HG03575 (cell line): Measurements from ENCODE around the gene DNAJA4.

Source experiments
- ATAC-seq: cut with Tn5 transposase; IDR thresholded peaks from one replicate; pipeline ENCODE4 v1.9.1; 2021; ENCODE audit not compliant: unreplicated experiment, insufficient number of reproducible peaks, low FRiP score; ENCODE audit errors: extremely low read depth

The DNAJA4 gene

DNA sequence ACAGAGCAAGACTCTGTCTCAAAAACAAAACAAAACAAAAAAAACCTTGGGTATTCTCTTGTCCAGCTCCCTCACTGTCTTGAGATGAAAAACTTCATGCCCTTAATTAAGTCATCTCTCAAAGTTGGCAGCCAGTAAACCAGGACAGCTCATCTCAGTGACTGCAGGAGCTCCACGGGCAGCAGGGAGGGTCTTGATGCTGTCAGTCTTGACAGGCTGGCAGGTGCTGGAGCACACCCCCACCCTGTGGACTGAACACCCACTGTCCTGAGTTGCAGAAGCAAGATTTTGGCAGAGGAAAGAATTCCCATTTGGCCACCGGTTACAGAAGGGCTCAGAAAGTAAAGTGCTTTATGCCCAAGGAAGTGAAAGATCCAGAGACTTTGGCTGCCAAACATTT is 8.0 kb downstream of the DNAJA4 start:
- ATAC-seq: no peak

DNA sequence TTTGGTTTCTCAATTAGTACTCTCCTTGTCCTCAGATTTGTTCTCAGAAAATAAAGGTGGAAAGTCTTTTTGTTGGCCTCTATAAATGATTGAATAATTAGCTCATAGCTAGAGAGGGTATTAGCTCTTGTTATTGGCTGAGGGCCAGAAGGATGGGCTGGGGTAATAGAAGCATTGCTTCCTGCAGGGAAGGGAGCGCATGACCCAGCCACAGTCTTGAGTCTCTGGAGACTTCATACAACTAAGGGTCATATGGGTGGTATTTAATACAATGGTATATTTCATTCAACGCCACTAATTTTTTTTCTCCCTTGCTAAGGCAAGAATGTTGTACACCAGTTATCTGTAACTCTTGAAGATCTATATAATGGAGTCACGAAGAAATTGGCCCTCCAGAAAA is 8.4 kb downstream of the DNAJA4 start:
- no peak for ATAC-seq

DNA sequence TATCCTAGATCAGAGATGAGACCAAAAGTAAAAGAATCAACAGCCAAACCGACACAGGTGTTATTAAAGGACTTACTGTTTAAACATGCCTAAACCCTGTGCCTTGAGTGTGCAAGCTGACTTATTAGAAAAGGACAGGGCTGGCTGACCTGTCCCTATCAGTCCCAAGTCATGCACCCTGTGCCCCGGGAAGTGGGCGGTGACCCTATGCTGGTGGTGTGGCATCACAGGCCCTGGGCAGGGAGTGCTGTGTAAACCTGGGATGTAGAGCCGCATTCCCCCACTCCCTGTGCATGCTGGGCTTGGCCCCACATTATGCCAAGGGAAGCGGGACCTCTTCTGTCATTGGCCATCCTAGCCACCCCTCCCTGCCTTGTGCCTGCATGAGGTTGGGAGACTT is 10.6 kb downstream of the DNAJA4 start:
- ATAC-seq: no peak

DNA sequence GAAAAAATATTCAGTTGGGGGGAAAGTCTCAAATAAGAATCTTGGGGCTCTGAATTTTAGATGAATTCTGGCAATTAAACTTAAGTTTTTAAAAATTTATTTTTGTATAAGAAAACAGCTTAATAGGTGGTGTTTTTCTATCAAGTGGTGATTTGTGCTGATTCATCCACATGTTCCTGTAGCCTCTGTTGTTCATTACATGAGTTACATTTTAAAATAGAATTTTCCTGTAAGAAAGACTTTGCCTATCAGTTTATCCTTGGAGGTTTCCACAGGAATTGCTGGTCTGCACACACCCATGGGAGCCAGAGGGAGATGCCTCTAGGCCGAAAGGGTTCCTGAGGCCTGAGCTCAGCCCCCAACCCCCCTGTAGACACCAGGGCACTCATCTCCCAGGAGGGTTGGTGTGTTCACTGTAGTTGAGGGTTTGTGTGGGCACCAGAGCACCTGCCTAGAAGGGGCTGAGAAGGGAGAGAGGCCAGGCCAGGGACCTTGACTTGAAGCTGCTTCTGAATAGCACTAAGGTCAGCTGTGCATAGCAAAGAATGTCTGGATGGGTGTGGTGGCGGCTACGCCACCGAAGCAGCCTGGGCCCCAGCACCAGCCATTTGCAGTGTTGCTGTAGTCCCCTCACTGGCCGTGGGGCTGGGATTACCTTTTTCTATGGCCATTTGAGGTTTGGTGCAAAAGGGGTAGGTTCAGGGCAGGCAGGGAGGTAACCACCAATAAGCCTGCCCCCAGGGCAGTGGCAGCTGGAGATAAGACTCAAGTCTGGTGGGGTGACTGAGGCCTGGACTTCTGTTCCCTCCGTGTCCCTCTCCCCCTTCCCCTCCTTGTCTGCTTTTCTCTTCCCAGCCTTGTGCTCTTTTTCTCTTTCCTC is 11.9 kb downstream of the DNAJA4 start:
- ATAC-seq: no peak

DNA sequence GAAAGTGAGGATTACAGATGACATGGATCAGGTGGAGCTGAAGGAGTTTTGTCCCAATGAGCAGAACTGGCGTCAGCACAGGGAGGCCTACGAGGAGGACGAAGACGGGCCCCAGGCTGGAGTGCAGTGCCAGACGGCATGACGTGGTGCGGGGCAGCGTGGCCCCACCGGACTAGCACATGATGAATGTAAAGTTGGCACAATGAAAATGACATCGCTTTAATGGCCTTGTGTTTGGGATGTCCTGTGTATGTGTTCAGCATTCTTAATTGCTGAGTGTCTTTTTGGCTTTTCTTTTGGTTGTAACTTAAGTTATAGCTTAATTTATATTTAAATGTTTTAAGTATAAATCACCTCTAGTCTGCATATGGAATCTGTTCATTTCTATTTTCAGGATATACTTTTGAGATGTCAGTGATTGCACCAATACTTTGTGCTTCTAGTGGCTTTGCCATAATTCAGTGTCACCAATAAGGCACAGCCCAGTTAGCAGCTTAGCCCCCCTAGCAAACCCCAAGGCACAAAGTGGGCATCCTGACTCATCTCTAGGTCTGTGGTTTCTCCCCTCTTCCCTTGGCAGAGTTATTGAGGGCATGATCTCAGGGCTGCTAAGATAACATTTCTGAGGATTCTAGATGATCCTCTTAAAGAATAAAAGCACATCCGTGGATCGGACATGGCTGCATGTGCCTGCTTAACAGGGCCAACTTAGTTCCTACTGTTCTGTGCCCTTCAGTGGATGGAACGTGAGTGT is 16.1 kb downstream of the DNAJA4 start:
- ATAC-seq: no peak

DNA sequence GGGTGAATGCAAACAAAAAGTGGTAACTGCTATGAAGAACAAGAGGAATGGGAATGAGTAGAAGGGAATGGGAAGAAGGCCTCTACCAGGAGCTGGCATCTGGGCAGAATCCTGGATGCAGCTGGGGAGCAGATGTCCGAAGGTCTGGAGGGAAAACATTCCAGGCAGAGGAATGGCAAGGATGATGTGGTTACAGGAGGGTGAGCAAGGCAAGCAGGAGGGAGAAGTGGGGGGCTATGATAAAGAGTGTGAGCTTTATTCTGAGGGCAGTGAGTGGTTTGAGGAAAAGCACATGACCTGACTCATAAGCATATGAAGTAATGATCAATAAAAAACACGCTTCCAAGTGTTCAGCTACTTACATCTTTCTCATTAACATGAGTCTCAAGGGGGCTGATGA is 18.0 kb downstream of the DNAJA4 start:
- ATAC-seq: no peak

DNA sequence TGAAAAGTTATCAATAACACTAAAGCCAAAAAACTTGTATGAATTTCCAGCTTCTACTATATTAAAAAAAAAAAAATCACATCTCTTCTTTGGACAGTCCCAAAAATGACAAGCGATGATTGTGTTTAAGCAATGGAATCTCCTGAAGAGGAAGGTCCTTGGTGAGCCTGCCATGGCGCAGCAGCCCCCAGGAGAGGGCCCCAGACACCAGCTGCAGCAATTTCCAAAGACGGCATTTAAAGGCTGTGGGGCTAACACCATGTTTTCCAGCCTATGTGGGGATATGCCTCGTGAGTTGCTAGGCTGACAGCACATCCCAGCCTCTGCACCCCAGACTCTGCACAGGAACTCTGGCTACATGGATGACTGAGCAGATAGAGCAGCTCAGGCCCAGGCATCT is 20.4 kb downstream of the DNAJA4 start:
- ATAC-seq: no peak

DNA sequence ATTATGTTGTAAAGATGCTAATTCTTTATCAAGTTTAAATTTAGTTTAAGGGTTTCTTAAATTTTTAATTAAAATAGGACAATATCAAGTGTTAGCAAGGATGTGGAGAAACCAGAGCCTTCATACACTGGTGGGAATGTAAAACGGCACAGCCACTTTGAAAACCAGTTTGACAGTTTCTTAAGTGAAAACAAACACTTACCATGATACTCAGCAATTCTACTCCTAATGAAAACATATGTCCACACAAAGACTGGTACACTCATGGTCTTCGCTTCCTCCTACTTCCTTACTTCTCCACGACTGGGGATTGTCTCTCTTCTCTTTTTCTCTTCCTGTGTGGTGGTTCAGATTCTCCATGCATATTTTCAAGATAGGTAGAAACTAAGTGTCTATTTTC is 25.9 kb downstream of the DNAJA4 start:
- no peak for ATAC-seq

DNA sequence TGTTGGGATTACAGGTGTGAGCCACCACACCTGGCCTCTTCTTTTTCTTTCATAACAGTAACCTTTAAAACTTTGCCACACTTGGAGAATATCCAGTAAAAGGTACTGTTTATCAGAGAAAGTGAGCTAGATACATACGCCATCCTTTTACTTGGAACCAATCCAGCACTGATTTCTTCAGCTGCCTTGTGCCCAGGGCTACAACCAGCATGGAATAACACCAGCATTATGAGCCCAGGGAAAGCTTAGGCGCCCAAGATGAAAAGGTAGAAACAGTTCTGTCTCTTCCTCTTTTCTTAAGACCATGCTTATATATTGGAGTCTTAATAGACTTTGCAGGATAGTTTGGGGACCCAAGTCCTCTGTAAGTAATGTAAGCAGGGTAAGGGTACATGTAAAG is 26.7 kb downstream of the DNAJA4 start:
- no peak for ATAC-seq

DNA sequence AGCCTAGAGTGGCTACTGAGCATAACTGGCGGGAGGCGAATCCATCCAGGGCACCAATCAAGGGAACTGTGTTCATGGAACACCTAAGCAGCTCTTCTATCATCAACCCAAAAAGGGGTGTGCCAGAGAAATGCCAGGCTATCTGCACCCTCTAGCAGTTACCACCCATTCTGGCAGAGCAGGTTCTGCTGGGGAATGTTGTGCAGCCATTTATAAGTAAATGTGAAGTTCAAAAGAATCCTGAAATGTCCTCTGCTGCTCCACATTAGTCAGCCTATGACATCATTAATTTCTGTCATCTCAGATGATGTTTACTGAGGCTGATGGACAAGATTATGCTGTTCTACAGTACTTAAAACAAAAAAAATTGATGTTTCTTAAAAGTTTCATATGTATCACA is 27.3 kb downstream of the DNAJA4 start:
- ATAC-seq: no peak

DNA sequence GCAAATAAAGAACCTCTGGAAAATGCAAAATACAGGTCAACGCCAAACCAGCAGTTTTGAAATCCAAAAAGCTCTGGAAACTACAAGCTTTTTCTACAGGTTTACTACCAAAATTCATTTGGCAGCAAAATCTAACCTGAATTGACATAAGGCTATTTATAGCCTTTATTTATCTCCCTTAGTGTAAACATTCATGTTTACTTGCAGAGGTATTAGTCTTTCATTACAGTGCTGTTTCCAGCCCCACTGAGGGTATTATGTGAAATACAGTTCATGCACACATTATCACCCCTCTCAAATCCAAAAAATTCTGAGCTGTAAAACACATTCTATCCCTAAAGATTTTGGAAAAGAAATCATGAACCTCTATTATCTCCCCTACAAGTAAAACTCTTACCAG is 27.9 kb downstream of the DNAJA4 start:
- no peak for ATAC-seq

DNA sequence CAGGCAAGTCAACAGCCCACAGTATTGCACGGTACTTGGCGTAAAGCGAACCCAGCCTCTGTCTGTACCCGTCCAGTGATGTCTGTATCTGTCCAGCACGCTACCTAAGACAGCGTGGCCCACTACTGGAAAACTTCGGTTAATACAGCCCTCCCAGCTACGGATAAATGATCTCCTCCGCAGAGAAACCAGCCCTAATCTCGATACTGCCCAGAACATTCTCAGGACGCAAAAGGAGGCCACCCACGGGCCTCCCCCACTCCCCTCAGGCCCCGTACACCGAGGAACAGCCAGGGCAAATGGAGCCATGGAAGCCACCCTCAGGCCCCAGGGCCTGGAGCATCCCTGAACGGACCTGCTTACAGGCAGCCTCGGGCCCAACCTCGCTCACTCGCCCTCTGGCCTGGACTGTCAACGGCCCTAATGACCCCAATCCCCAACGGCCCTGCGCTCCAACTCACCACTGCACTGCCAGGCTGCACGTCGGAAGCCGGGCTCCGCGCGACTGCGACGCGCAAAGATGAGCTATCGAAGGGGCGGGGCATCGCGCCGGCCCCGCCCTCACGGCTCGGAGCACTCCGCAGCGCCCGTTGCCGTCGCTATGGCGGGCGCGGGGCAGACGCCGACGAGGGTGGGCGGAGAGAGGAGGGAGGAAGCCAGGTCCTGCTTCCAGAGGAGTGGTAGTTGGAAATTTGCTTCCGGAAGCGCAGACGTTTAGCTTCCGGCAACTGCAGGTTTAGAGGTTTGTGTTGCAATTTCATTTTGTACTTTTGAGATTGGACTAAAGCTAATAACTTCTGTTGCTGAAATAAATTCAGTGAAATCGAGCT is 35.0 kb downstream of the DNAJA4 start, which contains the start of gene SKIC8:
Gene SKIC8, minus strand, starts transcription at position 509 of the 830 bp plus-strand sequence. CDS start 3,923 bp downstream, outside the sequence.
- ATAC-seq: peak; percentile 41

DNA sequence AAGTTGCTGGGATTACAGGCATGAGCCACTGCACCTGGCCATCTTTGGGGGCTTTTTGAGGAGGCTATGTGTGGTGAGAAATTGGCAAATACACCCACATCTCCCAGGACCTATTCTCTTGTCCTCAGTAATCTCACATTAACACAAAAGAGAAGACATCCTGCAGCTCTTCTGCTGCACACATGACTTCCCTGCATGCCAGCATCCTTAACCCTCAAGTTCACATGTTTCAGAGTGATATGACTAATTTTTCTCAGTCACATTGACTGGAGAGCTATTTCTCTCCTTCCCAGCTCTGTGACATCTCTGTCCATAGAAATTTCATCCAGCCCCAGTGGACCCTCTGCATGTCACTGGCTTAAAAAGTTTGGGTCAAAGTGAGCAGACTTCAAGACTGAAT is 37.0 kb downstream of the DNAJA4 start:
- no peak for ATAC-seq

DNA sequence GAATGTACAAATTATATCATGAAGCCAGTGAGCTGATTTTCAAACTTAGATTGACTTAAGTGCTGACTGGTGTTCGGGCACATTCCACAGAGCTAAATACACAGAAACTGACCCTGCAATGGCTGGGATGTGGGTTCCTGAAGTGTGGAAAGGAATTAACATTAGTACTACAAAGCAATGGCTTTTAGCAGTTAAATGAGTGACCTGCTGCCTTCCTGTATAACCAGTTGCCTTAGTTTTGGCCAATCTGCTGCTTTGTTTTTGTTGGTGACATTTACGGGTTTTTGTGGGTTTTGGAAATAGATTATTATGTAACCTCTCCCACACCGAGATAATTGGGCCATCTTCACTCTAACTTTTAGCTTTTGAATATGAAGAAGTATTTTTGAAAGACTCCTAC is 37.5 kb downstream of the DNAJA4 start:
- ATAC-seq: no peak

DNA sequence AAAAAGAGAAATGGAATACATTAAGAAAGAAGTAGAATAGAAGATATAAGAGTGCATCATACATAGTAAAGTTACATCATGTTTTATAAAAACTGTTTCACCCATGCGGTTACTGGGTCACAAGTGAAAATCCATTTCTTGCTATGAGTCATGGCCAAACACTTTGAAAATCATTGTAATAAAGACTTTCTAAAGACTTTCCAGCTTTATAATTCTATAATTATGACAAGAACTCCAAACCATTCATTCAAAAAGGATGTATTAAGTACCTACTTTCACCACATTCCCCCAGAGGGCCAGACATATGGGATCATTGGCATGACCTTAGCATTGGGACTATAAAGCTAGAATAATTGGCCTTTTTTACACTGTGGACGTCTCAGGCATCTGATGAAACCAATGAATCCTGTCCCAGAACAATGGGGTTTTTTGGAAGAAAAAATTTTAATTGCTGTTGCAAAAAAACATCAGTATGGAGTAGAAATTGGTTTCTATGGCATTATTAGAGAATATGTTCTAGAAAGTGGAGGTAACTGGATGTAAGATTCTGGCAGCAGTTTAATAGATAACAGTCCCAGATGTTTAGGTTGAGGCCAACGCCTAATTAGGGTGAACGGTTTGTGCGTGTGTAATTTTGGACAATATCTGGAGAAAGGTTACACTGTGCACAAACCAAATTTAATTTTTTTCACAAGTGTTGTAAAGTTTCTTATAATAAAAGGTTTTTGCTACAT is 38.4 kb downstream of the DNAJA4 start:
- no peak for ATAC-seq

DNA sequence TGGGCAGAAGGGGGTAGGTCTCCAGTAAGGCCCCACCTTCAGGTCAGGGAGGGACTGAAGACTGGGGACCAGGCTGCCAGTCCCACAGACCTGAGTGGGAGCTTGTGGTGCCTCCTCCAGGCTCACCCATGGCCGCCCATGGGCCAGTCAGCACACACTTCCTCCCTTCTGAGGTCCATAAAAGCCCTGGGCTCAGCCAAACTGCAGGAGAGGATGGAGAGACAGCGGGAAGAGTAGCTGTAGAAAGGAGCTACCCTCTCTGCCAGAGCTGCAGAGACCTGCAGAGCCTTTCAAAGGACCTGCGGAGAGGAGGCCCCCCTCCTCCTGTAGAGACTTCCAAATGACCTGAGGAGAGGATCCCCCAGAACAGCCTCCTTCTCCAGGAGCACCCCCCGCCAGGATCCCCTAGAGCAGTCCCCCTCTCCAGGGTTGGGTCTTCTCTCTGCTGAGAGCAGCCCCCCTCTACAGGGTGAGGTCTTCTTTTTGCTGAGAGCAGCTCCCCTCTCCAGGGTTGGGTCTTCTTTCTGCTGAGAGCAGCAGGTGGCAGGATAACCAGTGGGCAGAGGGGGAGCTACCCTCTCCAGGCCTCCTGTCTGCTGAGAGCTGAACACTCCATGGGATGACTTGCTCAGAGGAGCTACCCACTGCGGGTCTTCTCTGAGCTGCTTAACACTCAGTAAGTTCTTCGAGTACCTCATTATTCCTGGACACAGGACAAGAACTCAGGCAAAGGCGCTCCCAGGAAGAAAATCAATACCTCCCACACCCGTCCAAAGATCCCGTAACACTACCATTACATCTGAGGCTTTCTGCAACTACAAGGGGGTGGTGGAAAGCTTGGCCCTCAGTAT is 40.1 kb downstream of the DNAJA4 start:
- ATAC-seq: no peak

DNA sequence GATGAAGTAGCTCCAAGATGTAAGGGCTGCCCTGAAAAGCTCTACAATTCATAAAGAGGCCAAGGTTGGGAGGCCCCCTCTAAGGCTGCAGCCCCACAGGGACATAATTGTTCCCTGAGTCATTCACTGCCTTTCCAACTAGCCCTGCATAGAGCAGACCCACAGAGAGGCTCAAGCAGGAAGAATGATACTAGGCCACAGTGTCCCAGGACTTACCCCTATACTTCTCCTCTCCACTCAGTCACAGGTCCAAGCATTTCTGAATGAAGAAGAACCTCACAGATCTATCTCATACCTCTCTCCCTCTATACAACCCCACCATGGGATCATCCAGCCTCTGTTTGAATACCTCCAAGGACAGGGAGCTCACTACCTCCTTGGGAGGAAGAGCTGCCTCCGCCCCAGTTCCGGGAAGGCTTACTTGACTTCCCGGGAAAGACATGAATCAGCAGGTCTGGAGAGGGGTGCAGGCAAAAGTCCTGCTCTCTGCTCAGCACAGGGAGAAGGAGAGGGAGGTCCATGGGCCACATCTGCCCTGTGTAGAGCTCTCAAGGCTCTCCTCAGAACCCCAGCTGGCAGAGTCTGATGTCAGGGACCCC is 41.9 kb downstream of the DNAJA4 start:
- ATAC-seq: no peak

DNA sequence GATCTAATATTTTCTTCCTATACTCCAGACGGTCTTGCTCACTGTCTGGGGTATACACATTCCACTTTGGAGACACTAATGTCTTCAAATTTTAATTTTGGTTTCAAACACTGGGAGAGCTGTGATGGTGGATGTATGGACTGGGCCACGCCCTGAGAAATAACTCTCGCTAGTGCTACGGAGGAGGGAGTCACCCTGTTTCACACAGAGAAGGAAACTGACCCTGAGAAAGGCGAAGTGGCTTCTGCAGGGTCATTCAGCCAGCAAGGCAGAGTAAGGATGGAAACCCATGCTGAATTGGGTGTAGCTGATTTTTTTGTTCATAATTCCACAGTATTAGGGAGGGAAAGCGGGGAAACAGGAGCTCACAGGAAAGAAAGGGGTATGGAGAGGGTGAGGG is 43.6 kb downstream of the DNAJA4 start:
- ATAC-seq: no peak
